ENCODE results near the gene FAM209B.
"Not testable (repeated sequence)": the region's sequence is repeated elsewhere in the genome, so short reads cannot be mapped to it uniquely, and the experiment has no call there.

FAM209B gene

GRCh38 chr20:56540415-56540814 lies 7.4 kb downstream of the FAM209B start:
- DNase-seq (ENCODE audit: low read depth) = no peak

DNA sequence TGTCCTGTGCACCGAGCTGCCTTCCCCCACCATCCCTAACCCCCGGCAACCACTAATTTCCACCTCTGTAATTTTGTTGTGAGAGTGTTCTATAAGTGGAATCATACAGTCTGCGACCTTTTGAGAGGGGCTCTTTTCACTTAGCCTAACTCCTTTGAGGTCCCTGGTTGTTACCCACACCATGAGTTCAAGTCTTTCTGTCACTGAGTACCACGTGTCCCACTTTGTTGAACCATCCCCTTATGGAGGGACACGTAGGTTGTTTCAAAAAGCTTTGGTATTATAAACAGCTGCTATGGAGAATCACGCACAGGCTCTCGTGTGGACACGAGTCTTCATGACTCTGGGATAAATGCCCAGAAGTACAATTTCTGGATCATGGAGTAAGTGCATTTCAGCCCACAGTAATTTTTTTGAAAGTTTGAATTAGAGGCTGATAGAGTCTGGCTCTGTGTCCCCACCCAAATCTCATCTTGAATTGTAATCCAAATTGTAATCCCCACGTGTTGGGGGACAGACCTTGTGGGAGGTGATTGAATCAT lies 9.5 kb downstream of the FAM209B start:
- DNase-seq (ENCODE audit: low read depth) = no peak

- DNase-seq (ENCODE audit: low read depth) = no peak
These were observed 18.5 kb downstream of the FAM209B start for GRCh38 chr20:56551571-56551970.

GRCh38 chr20:56552911-56553629 lies 20.0 kb downstream of the FAM209B start:
- DNase-seq (ENCODE audit: low read depth) = no peak

DNA sequence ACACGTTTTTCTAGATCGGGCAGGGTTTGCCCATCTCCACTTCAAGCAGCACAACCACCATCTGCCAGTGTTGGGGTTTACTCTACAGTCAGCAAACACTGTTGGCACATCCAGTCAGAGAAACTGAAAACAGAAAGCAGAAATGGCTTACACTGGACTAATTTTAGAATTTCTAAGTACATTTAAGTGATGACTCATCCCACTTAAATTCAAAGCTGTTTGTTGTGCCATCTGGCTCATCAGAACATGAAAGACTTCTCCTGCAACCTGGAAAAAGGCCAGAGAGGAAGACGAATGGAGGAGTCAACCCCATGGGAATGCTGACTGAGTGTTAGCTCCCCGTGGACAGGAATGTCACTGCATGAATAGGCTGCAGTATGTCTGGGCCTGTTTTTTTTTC lies 21.8 kb downstream of the FAM209B start:
- no peak for DNase-seq (ENCODE audit: low read depth)

- no peak for DNase-seq (ENCODE audit: low read depth)
These were observed 25.9 kb downstream of the FAM209B start for GRCh38 chr20:56558968-56559367.

DNA sequence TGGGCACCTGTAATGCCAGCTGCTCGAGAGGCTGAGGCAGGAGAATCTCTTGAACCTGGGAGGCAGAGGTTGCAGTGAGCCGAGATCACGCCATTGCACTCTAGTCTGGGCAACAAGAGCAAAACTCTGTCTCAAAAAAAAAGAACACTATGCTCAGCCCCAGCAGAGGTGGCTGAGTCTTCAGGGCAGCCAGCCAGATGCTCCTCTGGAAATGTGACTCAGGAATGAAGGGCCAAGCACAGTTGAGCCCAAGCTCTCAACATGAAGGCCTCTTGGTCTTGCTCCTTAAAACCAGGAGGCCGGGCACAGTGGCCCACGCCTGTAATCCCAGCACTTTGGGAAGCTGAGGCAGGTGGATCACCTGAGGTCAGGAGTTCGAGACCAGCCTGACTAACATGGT lies 31.5 kb downstream of the FAM209B start:
- DNase-seq (ENCODE audit: low read depth) = not testable (repeated sequence)

DNA sequence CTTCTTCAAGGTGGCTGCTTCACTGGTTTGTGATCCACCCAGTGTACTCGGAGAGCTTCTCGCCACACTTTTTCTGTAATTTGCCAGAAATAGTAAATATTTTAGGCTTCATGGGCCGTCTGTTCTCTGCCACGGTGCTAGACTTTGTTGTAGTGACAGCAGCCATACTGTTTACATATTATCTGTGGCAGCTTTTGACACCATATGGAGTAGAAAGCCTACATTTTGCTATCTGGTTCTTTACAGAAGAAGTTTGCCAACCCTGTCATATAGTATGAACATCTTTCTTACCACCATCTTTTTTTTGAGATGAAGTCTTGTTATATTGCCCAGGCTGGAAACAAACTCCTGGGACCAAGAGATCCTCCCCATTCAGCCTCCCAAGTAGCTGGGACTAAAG lies 32.5 kb downstream of the FAM209B start:
- DNase-seq (ENCODE audit: low read depth) = no peak

GRCh38 chr20:56566621-56567020 lies 33.6 kb downstream of the FAM209B start:
- no peak for DNase-seq (ENCODE audit: low read depth)

- no peak for DNase-seq (ENCODE audit: low read depth)
These were observed 37.8 kb downstream of the FAM209B start for GRCh38 chr20:56570832-56571231.

DNA sequence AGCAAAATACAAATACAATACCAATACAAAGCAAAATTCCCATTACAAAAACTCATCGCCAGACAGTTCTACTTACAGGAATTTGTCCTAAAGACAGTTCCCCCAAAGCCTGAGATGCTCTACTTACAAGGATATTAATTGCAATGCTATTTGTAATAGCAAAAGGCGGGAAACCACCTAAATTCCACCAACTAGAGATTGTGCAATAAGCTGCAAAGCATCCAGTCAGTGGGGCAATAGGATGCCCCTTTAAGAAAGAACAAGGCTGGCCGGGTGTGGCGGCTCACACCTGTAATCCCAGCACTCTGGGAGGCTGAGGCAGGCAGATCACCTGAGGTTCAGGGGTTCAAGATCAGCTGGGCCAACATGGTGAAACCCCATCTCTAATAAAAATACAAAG lies 39.1 kb downstream of the FAM209B start:
- no peak for DNase-seq (ENCODE audit: low read depth)

DNA sequence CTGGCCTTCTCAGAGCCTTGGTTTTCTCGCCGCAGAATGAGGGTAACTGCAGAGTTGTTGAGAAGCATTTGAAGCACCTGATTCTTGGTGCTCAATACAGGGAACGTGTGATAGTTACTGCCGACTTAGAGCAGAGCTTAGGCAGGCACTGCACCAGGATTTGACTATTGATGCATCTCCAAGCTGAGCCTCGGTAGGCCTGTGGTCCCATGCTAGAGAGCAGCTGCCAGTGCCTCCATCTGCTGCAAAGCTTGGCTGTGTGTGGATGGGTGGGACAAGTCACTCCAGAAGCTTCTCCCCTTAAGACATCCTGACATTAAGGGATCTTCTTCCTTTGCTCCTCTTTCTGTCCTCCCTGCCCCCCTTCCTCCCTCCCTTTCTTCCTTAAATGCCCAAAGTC lies 40.9 kb downstream of the FAM209B start:
- no peak for DNase-seq (ENCODE audit: low read depth)

DNA sequence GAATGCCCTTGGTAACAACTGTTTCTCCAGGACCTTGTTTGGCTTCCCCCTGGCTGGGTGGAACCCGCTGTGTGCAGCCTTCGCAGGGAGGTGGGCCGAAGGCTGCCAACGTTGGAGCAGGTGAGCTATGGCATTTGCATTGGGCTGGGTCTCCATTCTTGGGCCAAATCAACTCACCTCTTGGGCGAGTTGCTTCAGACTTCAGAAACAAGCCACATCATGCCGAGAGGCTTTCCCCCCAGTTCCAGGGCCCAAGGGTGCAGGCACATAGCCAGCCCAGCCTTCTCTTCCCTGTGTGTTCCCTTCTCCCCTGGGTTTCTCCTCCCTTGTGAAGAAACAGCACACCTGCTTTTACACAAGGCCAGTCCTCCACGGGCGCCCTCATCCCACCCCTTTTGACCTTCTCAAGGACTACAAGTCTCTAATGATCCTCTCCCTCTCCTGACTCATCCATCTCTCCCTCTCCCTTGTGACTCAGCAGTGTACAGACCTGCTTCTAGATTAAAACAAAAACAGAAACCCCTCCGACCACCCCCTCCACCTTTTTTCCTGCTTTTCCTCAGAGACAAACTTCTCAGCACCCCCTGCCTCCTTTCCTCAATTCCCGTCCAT lies 41.6 kb downstream of the FAM209B start:
- no peak for DNase-seq (ENCODE audit: low read depth)

- DNase-seq (ENCODE audit: low read depth) = no peak
These were observed 42.1 kb downstream of the FAM209B start for GRCh38 chr20:56575157-56575556.

GRCh38 chr20:56575961-56576360 lies 42.9 kb downstream of the FAM209B start:
- no peak for DNase-seq (ENCODE audit: low read depth)

DNA sequence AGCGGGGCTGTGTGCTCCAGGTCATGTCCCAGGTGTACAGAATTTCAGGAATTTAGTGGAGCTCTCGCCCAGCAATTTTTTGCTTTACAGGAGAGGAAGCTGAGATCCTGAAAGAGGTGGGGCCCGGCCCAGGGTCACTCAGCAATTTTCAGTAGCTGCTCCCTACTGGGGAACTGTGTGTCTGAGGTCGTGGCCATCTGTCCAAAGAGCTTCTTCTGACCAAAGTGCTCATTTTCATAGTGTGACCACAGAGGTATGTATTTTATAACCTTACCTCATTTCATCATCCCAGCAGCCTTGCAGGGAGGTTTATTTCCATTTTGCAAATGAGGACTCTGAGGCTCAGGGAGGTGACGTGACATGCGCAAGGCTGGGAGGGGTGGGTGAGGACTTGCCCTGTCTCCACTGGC lies 46.3 kb downstream of the FAM209B start:
- no peak for DNase-seq (ENCODE audit: low read depth)

DNA sequence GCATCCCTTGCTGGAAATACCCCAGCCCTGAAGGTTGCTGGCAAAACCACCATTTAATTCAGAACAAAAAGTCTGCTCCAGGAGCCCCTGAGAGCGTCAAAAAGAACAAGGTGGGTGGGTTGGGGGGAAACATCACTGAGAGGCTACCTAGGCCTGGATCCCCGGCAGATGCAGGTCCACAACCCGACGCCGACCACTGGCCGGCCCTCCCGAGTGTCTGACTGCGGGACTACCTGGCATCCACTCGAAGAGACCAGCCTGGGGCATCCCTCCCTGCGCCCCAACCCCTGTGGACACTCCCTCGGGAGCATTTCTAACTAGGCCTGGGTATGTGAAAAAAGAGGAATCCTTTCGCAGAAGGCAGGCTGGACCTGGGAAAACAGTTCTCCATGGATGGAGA lies 47.2 kb downstream of the FAM209B start:
- DNase-seq (ENCODE audit: low read depth) = no peak

DNA sequence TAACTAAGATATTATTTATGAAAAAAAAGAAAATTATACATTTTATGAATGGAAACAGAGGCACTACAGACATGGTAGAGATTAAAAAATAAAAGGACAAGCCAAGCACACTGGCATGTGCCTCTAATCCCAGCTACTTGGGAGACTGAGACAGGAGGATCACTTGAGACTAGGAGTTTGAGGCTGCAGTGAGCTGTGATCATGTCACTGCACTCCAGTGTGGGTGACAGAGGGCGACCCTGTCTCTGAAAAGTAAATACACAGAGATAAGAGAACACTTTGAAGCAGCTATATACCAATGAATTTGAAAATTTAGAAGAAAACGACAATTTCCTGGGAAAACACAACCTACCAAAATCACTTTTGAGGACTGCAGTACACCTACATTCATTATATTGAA lies 48.7 kb downstream of the FAM209B start:
- DNase-seq (ENCODE audit: low read depth) = no peak

GRCh38 chr20:56582542-56582941 lies 49.5 kb downstream of the FAM209B start:
- no peak for DNase-seq (ENCODE audit: low read depth)

GRCh38 chr20:56584916-56585315 lies 51.9 kb downstream of the FAM209B start:
- DNase-seq (ENCODE audit: low read depth) = no peak

Data from stimulated activated CD8-positive, alpha-beta memory T cell treated with anti-CD3 and anti-CD28 coated beads, Interleukin-7, amount 100 ng/mL, for 24 hours (primary cell).